Activated CD4-positive, alpha-beta T cell treated with anti-CD3 and anti-CD28 coated beads, Interleukin-2, amount 10 ng/mL, durations not matched to agents 24 days and 14 days (primary cell): ENCODE results near the gene PCIF1. TPM values are rescaled to one million over a fixed set of nuclear protein-coding genes. Genes with fewer than 3 reads are reported as not detected.

ENCODE experiments used
- DNase-seq: peaks from one replicate; pipeline ENCODE4 v3.0.0; 2022
- H3K27ac Mint-ChIP-seq: one replicate; pipeline ENCODE4 v1.8.0; 2022; ENCODE audit warnings: mild to moderate bottlenecking, mixed read lengths
- H3K27me3 Mint-ChIP-seq: one replicate; pipeline ENCODE4 v1.8.0; 2022; ENCODE audit warnings: mixed read lengths
- H3K36me3 Mint-ChIP-seq: one replicate; pipeline ENCODE4 v1.8.0; 2022; ENCODE audit warnings: low read depth, mild to moderate bottlenecking, mixed read lengths
- H3K4me1 Mint-ChIP-seq: one replicate; pipeline ENCODE4 v1.8.0; 2021; ENCODE audit warnings: mixed read lengths
- H3K4me3 Mint-ChIP-seq: one replicate; pipeline ENCODE4 v1.8.0; 2022; ENCODE audit warnings: mild to moderate bottlenecking, moderate library complexity, mixed read lengths
- H3K9me3 Mint-ChIP-seq: one replicate; pipeline ENCODE4 v1.8.0; 2021; ENCODE audit warnings: mixed read lengths
- intact Hi-C: fragments of 100-400 bp; cut with micrococcal nuclease; formaldehyde crosslinking; loops from one replicate; pipeline ENCODE4 v1.15.1; 2023
- total RNA-seq: library from RNA; stranded (reverse); gene quantifications from 2 replicates; pipeline ENCODE4 v1.2.3, GENCODE V29; 2022

The PCIF1 gene
- total RNA-seq, 1 donor from 2014 or later, result 27.8 TPM

DNA sequence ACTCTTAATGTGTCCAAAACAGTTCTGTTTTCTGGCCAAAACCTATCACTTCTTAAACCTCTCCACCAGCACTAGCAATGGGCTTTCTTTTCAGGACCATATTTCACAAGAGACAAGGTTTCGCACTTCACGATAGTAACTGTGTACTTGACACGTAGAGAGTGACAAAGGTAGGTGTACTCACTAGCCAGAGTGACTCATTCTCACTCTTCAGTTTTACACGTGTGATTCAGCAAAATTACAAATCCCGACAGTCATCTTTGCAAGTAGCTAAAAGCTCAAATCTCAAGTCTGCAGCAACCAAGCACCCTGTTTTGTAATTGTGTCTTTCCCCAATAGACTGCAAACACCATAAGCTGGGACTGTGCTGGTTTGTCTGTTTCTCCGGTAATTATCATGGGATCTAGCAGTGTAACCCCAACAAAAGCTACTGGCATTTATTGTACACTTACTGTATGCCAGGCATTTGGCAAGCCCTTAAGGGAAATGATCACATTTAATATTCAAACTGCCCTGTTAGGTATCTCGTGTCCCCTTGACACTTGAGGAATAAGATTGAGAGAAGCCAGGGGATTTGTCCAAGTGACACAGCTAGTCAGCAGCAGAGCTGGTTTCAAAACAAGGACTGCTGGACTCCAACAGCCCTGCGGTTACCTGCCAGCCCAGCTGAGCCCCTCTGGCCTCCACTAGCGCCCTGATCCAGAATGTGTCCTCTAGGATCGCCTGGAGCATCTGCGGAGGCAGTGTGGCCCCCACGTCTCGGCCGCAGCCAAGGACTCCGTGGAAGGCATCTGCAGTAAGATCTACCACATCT, 9.9 kb downstream of the PCIF1 start:
- no peaks in the 10 kb centered on the region for H3K9me3 Mint-ChIP-seq
- H3K27me3 Mint-ChIP-seq, result no peaks in the 10 kb centered on the region
- H3K27ac Mint-ChIP-seq, result peak overlapping the region; percentile 58
- H3K4me3 Mint-ChIP-seq, result no peak overlapping the region
- peaks cover 7% of the 10 kb centered on the region for H3K4me1 Mint-ChIP-seq
- no peak for DNase-seq
- H3K36me3 Mint-ChIP-seq, result peaks cover 47% of the 10 kb centered on the region
- intact Hi-C loops, result no loop called here

DNA sequence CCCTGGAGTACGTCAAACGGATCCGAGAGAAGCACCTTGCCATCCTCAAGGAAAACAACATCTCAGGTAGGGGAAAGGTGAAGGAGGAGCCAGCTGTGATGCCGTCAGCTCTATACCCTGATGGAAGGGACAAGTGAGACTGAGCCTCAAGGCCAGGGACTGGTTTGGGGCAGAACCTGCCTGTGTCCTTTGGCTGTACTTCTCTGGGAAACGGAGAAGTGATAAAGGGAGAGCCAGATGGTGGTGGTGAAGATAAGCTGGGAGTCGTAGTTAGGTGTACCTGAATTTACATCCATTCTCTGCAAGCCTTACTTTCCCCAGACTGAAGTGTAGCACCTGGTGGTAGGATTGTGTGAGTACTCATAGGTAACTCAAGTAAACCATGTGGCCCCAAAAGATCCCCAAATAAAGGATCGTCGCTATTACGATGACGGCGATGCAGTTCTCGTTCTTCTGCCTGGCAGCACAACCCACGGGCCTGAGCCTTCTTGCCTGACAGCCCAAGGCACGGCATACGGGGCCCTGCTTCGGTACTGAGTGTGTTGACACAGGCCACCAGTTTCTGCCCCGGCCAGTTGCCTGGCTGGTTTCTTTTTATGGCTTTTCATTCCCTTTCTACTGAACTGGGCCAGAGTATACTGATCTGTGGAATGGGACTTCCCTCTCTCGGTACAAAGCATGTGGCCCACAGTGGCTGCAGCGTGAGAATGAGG, 10.6 kb downstream of the PCIF1 start:
- Mint-ChIP-seq H3K27me3 (no peaks in the 10 kb centered on the region), H3K4me1 (peaks cover 7% of the 10 kb centered on the region), H3K36me3 (peaks cover 45% of the 10 kb centered on the region), H3K27ac (no peak overlapping the region), H3K9me3 (no peaks in the 10 kb centered on the region), H3K4me3 (no peak overlapping the region)
- no peak for DNase-seq
- intact Hi-C loops, result no loop called here

DNA sequence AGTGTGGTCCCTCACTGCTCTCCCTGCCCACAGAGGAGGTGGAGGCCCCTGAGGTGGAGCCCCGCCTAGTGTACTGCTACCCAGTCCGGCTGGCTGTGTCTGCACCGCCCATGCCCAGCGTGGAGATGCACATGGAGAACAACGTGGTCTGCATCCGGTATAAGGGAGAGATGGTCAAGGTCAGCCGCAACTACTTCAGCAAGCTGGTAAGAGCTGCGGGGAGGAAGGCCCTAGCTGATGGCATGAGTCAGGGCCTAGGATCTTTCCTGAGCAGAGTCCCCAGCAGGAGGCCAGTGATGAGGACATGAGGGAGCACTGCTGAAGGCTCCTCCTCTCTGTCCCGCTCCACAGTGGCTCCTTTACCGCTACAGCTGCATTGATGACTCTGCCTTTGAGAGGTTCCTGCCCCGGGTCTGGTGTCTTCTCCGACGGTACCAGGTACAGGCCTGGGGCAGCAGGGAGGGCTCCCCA, 11.2 kb downstream of the PCIF1 start:
- H3K4me1 Mint-ChIP-seq, result peaks cover 7% of the 10 kb centered on the region
- H3K4me3 Mint-ChIP-seq, result no peak overlapping the region
- H3K27ac Mint-ChIP-seq, result no peak overlapping the region
- H3K27me3 Mint-ChIP-seq, result no peaks in the 10 kb centered on the region
- peaks cover 49% of the 10 kb centered on the region for H3K36me3 Mint-ChIP-seq
- intact Hi-C loops, result no loop called here
- H3K9me3 Mint-ChIP-seq, result no peaks in the 10 kb centered on the region
- no peak for DNase-seq

DNA sequence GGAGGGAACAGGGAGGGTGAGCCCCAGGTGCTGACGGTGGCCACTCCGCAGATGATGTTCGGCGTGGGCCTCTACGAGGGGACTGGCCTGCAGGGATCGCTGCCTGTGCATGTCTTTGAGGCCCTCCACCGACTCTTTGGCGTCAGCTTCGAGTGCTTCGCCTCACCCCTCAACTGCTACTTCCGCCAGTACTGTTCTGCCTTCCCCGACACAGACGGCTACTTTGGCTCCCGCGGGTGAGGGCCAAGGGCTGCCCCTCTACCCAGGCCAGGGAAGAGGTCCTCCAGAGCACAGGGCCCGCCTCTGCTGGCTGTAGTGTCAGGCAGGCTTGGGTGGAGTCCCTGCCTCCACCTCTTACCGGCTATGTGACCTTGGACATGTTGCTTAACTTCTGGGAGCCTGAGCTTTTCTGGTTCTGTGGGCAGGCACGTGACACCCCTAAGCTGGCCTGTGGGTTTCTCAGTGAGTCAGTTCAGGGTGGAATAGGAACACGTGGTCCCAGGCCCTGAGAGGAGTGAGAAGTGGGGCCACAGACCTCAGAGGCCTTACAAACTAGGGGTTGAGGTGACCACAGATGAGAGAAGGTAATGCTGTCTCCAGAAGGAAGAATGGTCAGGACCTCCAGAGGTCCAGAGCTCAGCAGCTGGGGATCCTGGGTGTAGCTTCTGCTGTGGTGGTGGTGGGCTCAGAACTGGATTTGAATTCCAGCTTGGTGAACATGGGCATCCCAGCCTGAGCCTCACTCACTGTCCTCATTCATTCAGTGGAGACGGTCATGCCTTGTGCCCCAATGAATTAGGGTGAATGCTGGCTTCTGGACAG, 11.9 kb downstream of the PCIF1 start:
- H3K9me3 Mint-ChIP-seq, result no peaks in the 10 kb centered on the region
- peak overlapping the region; percentile 74 for H3K27ac Mint-ChIP-seq
- DNase-seq, result no peak
- peaks cover 47% of the 10 kb centered on the region for H3K36me3 Mint-ChIP-seq
- peaks cover 7% of the 10 kb centered on the region for H3K4me1 Mint-ChIP-seq
- intact Hi-C loops, result no loop called here
- H3K27me3 Mint-ChIP-seq, result no peaks in the 10 kb centered on the region
- no peak overlapping the region for H3K4me3 Mint-ChIP-seq

DNA sequence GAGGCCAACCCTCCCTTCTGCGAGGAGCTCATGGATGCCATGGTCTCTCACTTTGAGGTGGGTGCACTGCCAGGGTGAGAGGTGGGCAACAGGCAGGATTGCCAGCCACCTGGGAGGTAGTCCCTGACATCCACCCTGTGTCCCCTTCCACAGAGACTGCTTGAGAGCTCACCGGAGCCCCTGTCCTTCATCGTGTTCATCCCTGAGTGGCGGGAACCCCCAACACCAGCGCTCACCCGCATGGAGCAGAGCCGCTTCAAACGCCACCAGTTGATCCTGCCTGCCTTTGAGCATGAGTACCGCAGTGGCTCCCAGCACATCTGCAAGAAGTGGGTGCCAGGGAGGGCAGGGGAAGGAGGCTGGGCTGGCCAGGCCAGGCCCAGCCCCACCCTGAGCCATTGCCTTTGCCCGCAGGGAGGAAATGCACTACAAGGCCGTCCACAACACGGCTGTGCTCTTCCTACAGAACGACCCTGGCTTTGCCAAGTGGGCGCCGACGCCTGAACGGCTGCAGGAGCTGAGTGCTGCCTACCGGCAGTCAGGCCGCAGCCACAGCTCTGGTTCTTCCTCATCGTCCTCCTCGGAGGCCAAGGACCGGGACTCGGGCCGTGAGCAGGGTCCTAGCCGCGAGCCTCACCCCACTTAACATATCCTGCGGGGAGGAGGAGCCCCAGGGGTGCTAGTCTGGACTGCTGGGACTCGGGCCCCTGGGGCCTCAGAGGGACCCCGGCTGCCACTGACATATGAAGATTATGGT, 12.8 kb downstream of the PCIF1 start:
- no peak overlapping the region for H3K27ac Mint-ChIP-seq
- peaks cover 7% of the 10 kb centered on the region for H3K4me1 Mint-ChIP-seq
- no peak overlapping the region for H3K4me3 Mint-ChIP-seq
- intact Hi-C loops, result no loop called here
- DNase-seq, result no peak
- peaks cover 57% of the 10 kb centered on the region for H3K36me3 Mint-ChIP-seq
- no peaks in the 10 kb centered on the region for H3K9me3 Mint-ChIP-seq
- H3K27me3 Mint-ChIP-seq, result no peaks in the 10 kb centered on the region

DNA sequence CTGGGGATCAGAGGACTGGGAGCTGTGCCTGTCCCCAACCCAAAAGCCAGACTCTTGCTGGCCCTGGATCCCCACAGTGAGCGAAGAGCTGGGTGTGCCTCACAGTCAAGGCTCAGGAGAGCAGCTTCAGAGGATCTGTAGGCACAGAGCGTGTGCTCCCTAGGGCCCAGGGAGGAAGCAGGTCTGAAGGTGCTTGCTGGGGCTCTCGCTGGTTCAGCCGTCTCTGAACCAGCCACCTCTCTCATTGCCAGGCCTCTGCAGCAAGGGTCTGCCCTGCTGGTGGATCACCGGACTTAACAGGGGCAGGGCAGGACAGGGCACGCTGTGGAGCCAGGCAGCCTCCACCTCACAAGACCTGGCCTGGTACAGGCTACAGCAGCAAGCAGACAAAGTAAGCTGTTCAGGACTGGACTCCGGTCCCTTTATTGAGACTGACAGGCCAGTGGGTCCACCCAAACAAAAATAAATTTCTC, 13.8 kb downstream of the PCIF1 start:
- Mint-ChIP-seq H3K36me3 (peaks cover 52% of the 10 kb centered on the region), H3K27ac (no peak overlapping the region)
- intact Hi-C loops, result no loop called here

DNA sequence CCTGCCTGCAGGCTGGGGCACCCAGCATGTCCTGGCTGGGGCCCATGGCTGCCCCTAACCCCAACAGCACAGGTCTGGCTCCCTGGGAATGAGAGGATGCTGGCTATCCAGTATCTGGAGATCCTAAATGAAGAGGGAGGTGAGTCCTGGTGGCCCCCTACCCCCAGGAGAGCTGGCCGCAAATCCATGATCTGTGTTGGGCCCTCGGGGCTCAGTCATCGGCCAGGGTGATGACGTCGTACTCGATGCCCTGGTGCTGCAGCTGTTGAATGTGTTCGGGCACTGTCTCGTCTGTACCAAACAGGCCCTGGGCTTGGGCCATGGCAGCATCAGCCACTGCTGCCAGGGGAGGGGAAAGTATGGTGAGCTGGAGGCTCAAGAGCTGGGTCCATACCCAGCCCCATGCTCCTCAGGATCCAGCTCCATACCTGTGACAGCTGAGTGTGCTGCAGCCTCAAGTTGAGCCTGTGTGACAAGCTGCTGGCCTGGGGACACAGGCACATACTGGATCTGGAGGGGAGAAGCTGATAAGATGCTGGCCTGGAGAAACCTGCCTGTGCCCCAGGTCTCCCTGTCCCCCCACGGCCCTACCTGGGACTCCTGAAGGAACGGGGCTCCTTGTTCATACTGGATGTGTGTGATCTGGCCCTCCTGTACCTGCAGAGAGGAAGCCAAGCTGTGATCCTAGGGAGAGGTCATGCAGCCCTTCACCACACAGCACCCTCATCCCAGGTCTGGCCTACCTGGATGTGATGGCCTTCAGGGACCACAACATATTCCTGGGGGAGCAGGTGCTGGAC, 14.5 kb downstream of the PCIF1 start:
- H3K9me3 Mint-ChIP-seq, result no peaks in the 10 kb centered on the region

More for the DNA sequence above, 13.8 kb downstream of the PCIF1 start:
- no peaks in the 10 kb centered on the region for H3K27me3 Mint-ChIP-seq
- no peak for DNase-seq
- no peak overlapping the region for H3K4me3 Mint-ChIP-seq
- peaks cover 7% of the 10 kb centered on the region for H3K4me1 Mint-ChIP-seq
- no peaks in the 10 kb centered on the region for H3K9me3 Mint-ChIP-seq

DNA sequence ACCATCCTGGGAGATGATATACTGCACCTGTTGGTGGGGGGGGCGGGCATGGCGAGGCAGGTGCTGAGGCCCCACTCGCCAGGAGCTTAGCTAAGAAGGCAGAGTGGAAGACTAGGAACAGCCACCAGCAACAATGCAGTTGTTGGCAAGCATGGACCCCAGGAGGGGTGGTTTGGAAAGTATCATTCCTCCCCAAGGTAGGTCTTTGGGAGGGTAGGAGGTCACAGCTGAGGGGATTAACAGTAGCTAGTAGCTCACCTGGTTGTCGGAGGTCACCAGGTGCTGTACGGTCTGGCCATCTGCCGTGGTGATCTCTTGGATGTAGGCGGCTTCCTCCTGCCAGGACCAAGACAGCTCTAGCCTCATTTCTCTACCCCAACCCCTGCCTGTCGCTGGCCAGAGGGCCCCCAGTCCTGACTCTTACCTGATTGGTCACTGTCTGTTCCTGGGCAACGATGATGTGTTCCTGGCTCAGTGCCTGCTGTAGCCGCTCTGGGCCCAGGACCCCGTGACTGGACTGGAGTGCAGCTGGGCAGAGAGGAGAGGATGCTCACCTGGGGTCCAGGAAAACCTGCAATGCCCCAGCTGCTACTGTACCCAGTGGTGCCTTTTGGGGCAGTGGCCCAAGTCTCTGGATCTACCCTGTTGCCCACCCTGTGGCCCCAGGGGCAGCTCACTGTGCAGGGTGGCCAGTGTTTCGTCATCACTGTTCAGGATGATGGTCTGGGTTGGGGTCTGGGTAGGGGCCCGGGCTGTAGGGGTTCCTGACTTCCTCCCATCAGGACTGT, 15.3 kb downstream of the PCIF1 start:
- Mint-ChIP-seq H3K36me3 (peaks cover 47% of the 10 kb centered on the region), H3K27me3 (no peaks in the 10 kb centered on the region), H3K4me1 (peaks cover 2% of the 10 kb centered on the region), H3K27ac (no peak overlapping the region), H3K9me3 (no peaks in the 10 kb centered on the region), H3K4me3 (no peak overlapping the region)
- intact Hi-C loops, result no loop called here
- no peak for DNase-seq

More for the DNA sequence above, 14.5 kb downstream of the PCIF1 start:
- Mint-ChIP-seq H3K4me3 (no peak overlapping the region), H3K27me3 (no peaks in the 10 kb centered on the region), H3K4me1 (peaks cover 4% of the 10 kb centered on the region), H3K27ac (no peak overlapping the region), H3K36me3 (peaks cover 53% of the 10 kb centered on the region)
- no peak for DNase-seq
- intact Hi-C loops, result no loop called here

DNA sequence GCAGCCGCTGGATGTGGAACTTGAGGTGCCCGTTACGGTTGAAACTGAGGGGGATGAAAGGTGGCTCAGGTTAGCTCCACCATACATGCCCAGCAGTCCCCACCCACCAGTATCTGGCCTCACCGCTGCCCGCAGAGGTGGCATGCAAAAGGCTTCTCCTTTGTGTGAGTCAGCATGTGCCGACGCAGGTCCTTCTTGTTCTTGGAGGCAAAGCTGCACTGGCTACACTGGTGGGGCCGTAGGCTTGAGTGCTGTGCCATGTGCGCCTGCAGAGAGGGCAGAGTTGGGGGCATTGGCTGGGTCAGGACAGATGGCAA, 15.8 kb downstream of the PCIF1 start:
- H3K36me3 Mint-ChIP-seq, result peaks cover 45% of the 10 kb centered on the region
- no peak overlapping the region for H3K27ac Mint-ChIP-seq
- no peaks in the 10 kb centered on the region for H3K9me3 Mint-ChIP-seq
- intact Hi-C loops, result no loop called here
- H3K4me1 Mint-ChIP-seq, result peaks cover 2% of the 10 kb centered on the region
- no peak for DNase-seq
- no peak overlapping the region for H3K4me3 Mint-ChIP-seq
- H3K27me3 Mint-ChIP-seq, result no peaks in the 10 kb centered on the region

DNA sequence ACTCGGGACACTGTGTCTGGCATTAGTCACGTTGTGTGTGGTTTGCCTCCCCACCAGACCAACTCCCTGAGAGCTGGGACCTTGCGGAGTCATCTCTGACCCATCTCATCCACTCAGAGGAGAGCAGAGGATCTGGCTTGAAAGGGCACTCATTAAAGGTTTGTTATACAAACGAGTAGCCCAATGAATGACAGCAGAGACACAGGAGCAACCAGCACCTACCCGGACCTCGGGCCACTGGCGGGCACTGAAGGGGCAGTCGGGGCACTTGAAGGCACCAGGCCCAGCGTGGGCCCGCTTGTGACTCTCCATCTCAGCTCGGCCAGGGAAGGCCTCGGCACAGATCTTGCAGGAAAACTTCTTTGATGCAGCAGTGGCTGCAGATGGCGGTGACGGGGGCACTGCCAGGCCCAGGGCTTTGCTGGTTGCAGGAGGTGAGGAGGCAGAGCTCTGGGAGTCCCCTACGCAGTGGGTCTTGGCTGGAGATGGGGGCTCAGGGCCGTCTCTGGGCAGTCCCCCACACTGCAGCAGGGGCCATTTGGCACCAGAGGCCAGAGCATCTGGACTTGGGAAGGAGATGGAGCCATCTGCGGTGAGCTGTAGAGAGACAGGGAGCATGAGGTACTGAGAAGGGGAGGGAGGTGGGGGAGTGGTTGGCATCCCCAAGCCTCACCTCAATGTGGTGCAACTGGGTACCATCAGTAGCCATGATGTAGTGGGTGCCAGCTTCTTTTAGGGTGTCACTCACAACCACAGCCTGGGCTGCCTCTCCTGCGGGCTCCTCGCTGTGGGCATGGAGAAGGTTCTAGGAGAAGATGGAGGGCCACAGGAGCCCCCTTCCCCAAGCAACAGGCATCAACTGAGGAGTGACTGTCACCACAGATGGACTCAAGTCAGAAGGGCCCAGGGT, 17.7 kb downstream of the PCIF1 start:
- peaks cover 49% of the 10 kb centered on the region for H3K36me3 Mint-ChIP-seq
- no peaks in the 10 kb centered on the region for H3K27me3 Mint-ChIP-seq
- no peak for DNase-seq
- no peaks in the 10 kb centered on the region for H3K9me3 Mint-ChIP-seq
- no peak overlapping the region for H3K27ac Mint-ChIP-seq
- H3K4me3 Mint-ChIP-seq, result no peak overlapping the region
- intact Hi-C loops, result no loop called here
- H3K4me1 Mint-ChIP-seq, result no peaks in the 10 kb centered on the region

DNA sequence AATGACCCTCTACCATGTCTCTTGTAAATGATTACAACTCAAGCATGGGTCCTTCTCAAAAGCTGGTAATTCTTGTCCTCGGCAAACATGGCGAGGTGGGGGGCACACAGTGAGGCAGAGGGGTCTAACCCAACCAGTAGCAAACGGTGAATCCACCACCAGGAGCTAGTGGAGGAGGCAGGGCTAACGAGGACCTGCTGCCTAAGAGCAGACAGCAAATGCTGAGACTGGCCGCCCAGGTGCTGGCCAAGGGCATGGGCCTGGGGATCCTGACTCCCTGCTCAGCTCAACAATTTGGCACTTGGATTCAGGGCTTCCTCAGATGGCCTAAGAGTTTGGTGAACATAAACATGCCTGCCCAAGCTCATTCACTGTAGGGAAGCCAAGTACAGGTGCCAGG, 18.4 kb downstream of the PCIF1 start:
- no peak overlapping the region for H3K27ac Mint-ChIP-seq
- DNase-seq, result no peak
- H3K36me3 Mint-ChIP-seq, result peaks cover 54% of the 10 kb centered on the region
- no peak overlapping the region for H3K4me3 Mint-ChIP-seq
- intact Hi-C loops, result no loop called here
- H3K4me1 Mint-ChIP-seq, result no peaks in the 10 kb centered on the region
- no peaks in the 10 kb centered on the region for H3K27me3 Mint-ChIP-seq
- H3K9me3 Mint-ChIP-seq, result no peaks in the 10 kb centered on the region
